B cell (primary cell): ENCODE results near the gene FCF1. TPM values are rescaled to one million over a fixed set of nuclear protein-coding genes. Genes with fewer than 3 reads are reported as not detected.

ENCODE experiments used
- ATAC-seq: fragments of 200-7000 bp; cut with Tn5 transposase; one replicate; pipeline ENCODE4 v1.10.0; 2021; ENCODE audit warnings: low read depth, mild to moderate bottlenecking, moderate number of reproducible peaks, moderate library complexity
- CTCF ChIA-PET: fragments of 350-600 bp; sonication (Branson Sonifier 250); formaldehyde crosslinking; loops from one replicate; lab custom pipeline; 2021; ENCODE audit warnings: antibody characterized with exemption, inconsistent platforms; lab: Charles Lee
- POLR2A ChIA-PET: fragments of 350-600 bp; sonication (Branson Sonifier 250); formaldehyde crosslinking; loops from one replicate; lab custom pipeline; 2021; ENCODE audit warnings: antibody characterized with exemption; lab: Charles Lee
- DNase-seq: peaks from one replicate; pipeline ENCODE4 v3.0.0; 2013
- H2AFZ ChIP-seq: 2 replicates; pipeline ENCODE4 v1.6.1; 2012; ENCODE audit warnings: mild to moderate bottlenecking, low read depth, low read length; ENCODE audit not compliant: insufficient read depth, poor library complexity, severe bottlenecking
- H3K27ac ChIP-seq, 2 donors: 1 replicate in 1 of 2; 2 replicates in 1 of 2; pipeline ENCODE4 v1.5.1; 2012 to 2013; ENCODE audit warnings: low read length in 2 of 2, mild to moderate bottlenecking in 2 of 2, moderate library complexity in 1 of 2
- H3K27me3 ChIP-seq, 4 experiments: fragments of 200-600 bp in 1 of 4; sonication (generic) in 1 of 4; replicated peaks in 1 of 4; 1 replicate in 2 of 4; 2 replicates in 2 of 4; pipeline versions ENCODE4 v1.6.1 to v1.7.0; 2013 to 2016; ENCODE audit warnings: low read length in 3 of 4, mild to moderate bottlenecking in 2 of 4, mixed read lengths in 1 of 4, moderate library complexity in 1 of 4; ENCODE audit not compliant: insufficient read depth in 4 of 4, control insufficient read depth in 3 of 4; ENCODE audit errors: control extremely low read depth in 1 of 4
- H3K36me3 ChIP-seq, 2 experiments: replicated peaks in 1 of 2; 1 replicate in 1 of 2; 2 replicates in 1 of 2; pipeline versions ENCODE4 v1.6.1 to v1.7.1; 2013; ENCODE audit warnings: low read length in 1 of 2; ENCODE audit not compliant: insufficient read depth in 2 of 2, control insufficient read depth in 1 of 2; ENCODE audit errors: control extremely low read depth in 1 of 2, extremely low read depth in 1 of 2
- H3K4me1 ChIP-seq, 2 donors: fragments of 200-600 bp in 1 of 2; sonication (generic) in 1 of 2; 1 replicate in 1 of 2; 2 replicates in 1 of 2; pipeline versions ENCODE4 v1.5.1 to v1.6.1; 2013 to 2017; ENCODE audit warnings: low read length in 2 of 2; ENCODE audit not compliant: control insufficient read depth in 2 of 2, insufficient read depth in 2 of 2
- H3K4me2 ChIP-seq: replicated peaks from 2 replicates; pipeline ENCODE3; 2012; ENCODE audit warnings: mild to moderate bottlenecking, low read depth, low read length; ENCODE audit not compliant: poor library complexity, severe bottlenecking
- H3K4me3 ChIP-seq, 5 experiments: fragments of 200-600 bp in 1 of 5; sonication (generic) in 1 of 5; 1 replicate in 3 of 5; 2 replicates in 2 of 5; pipeline versions ENCODE4 v1.5.1 to v1.7.0; 2011 to 2016; ENCODE audit warnings: low read length in 4 of 5, mild to moderate bottlenecking in 4 of 5, low read depth in 2 of 5, control low read depth in 1 of 5, moderate library complexity in 1 of 5; ENCODE audit not compliant: insufficient read depth in 1 of 5; ENCODE audit errors: control extremely low read depth in 1 of 5, extremely low read depth in 1 of 5
- H3K79me2 ChIP-seq: fragments of 200-600 bp; sonication (generic); one replicate; pipeline ENCODE4 v1.6.0; 2016; ENCODE audit warnings: low read length; ENCODE audit not compliant: control insufficient read depth, insufficient read depth
- H3K9ac ChIP-seq: fragments of 200-600 bp; sonication (generic); 2 replicates; pipeline ENCODE4 v1.6.1; 2017; ENCODE audit warnings: mild to moderate bottlenecking, low read length, moderate library complexity
- H3K9me3 ChIP-seq, 3 donors: one replicate each; pipeline versions ENCODE4 v1.6.1 to v1.7.1; 2013; ENCODE audit warnings: low read length in 2 of 3; ENCODE audit not compliant: control insufficient read depth in 2 of 3, insufficient read depth in 1 of 3; ENCODE audit errors: control extremely low read depth in 1 of 3
- H4K20me1 ChIP-seq: 2 replicates; pipeline ENCODE4 v1.6.0; 2012; ENCODE audit warnings: mild to moderate bottlenecking, low read length; ENCODE audit not compliant: insufficient read depth, control insufficient read depth, poor library complexity, severe bottlenecking
- H3K27ac Mint-ChIP-seq: one replicate; pipeline ENCODE4 v1.8.0; 2021; ENCODE audit warnings: mixed read lengths
- H3K27me3 Mint-ChIP-seq: one replicate; pipeline ENCODE4 v1.8.0; 2021; ENCODE audit warnings: mixed read lengths
- H3K4me1 Mint-ChIP-seq: one replicate; pipeline ENCODE4 v1.8.0; 2021; ENCODE audit warnings: mixed read lengths
- H3K4me3 Mint-ChIP-seq: one replicate; pipeline ENCODE4 v1.8.0; 2021; ENCODE audit warnings: mixed read lengths
- H3K9me3 Mint-ChIP-seq: one replicate; pipeline ENCODE4 v1.8.0; 2022; ENCODE audit warnings: mixed read lengths; ENCODE audit not compliant: insufficient read depth
- EZH2 ChIP-seq: IDR thresholded peaks from 2 replicates; pipeline ENCODE4 v1.6.1; 2012; ENCODE audit warnings: borderline replicate concordance, low read depth, mild to moderate bottlenecking, moderate library complexity, low read length; ENCODE audit not compliant: insufficient read depth, poor library complexity, severe bottlenecking
- WGBS: methylation state at CpG from one replicate; pipeline ENCODE4 v1.1.5; 2013; ENCODE audit warnings: missing lambda C conversion rate; ENCODE audit not compliant: insufficient coverage; 5-methylcytosine and 5-hydroxymethylcytosine counted together
- intact Hi-C: fragments of 100-400 bp; cut with micrococcal nuclease; formaldehyde crosslinking; loops from one replicate; pipeline ENCODE4 v1.10.0; 2022
- polyA plus RNA-seq: library from polyadenylated mRNA; depleted of rRNA; stranded (reverse); fragments of >200 nt; gene quantifications from 2 replicates; pipeline ENCODE4 v1.2.3, GENCODE V29; 2012
- total RNA-seq, 2 donors: library from RNA; stranded (reverse); fragments of 120-200 nt in 1 of 2; gene quantifications; 1 replicate in 1 of 2; 2 replicates in 1 of 2; pipeline versions ENCODE4 v1.2.3 to v1.2.4, GENCODE V29; 2013 to 2022
- TF ChIP-seq, protein P1 (sequence below): fragments of 200-600 bp; IDR thresholded peaks from one replicate; pipeline ENCODE4 v1.8.0; 2022; ENCODE audit warnings: antibody characterized with exemption, mild to moderate bottlenecking

The FCF1 gene
- total and polyA plus RNA-seq, 2 donors (not counting 1 experiment from before 2014, with no cell fraction given) = 21.1 to 41.6 TPM

DNA sequence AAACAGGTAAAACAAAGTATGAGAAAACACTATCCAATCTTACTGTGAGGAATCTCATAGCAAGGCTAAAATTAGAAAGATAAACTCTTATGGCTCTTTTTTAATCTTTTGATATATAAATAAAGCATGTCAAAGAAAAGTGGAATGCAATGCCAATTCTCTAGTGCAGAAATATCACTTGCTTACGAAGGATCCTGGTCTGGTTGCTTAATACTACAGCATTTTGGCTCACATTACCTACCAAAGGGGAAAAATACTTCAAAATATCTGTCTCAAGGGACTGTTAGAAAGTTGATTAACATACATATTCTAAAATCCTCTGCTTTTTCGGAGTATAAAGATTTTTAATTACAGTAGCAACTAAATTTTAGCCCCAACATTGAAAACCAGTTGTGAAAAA is 21.5 kb upstream of the FCF1 start:
- intact Hi-C loops = no loop called here
- TF ChIP-seq EZH2 = no peak
- TF ChIP-seq, protein P1, sequence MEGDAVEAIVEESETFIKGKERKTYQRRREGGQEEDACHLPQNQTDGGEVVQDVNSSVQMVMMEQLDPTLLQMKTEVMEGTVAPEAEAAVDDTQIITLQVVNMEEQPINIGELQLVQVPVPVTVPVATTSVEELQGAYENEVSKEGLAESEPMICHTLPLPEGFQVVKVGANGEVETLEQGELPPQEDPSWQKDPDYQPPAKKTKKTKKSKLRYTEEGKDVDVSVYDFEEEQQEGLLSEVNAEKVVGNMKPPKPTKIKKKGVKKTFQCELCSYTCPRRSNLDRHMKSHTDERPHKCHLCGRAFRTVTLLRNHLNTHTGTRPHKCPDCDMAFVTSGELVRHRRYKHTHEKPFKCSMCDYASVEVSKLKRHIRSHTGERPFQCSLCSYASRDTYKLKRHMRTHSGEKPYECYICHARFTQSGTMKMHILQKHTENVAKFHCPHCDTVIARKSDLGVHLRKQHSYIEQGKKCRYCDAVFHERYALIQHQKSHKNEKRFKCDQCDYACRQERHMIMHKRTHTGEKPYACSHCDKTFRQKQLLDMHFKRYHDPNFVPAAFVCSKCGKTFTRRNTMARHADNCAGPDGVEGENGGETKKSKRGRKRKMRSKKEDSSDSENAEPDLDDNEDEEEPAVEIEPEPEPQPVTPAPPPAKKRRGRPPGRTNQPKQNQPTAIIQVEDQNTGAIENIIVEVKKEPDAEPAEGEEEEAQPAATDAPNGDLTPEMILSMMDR = no peak
- CTCF ChIA-PET = no interaction called here
- H3K4me3 Mint-ChIP-seq = no peak overlapping the region
- Histone ChIP-seq H3K9ac (no peak overlapping the region), H3K4me3 (no peak overlapping the region), H3K9me3 (no peaks in the 10 kb centered on the region), H2AFZ (no peak overlapping the region), H3K36me3 (peaks cover 3 to 35% of the 10 kb centered on the region in 2 experiments), H3K4me1 (no peaks in the 10 kb centered on the region), H4K20me1 (peaks cover 34% of the 10 kb centered on the region), H3K4me2 (no peak overlapping the region), H3K27ac (no peak overlapping the region), H3K27me3 (no peaks in the 10 kb centered on the region), H3K79me2 (peaks cover 34% of the 10 kb centered on the region)
- H3K9me3 Mint-ChIP-seq = no peaks in the 10 kb centered on the region
- no CpG with 5 or more reads among the region's 2 CpGs for WGBS
- no peaks in the 10 kb centered on the region for H3K27me3 Mint-ChIP-seq
- H3K27ac Mint-ChIP-seq = no peak overlapping the region
- ATAC-seq (no peak), DNase-seq (no peak)
- POLR2A ChIA-PET = no interaction called here
- no peaks in the 10 kb centered on the region for H3K4me1 Mint-ChIP-seq

DNA sequence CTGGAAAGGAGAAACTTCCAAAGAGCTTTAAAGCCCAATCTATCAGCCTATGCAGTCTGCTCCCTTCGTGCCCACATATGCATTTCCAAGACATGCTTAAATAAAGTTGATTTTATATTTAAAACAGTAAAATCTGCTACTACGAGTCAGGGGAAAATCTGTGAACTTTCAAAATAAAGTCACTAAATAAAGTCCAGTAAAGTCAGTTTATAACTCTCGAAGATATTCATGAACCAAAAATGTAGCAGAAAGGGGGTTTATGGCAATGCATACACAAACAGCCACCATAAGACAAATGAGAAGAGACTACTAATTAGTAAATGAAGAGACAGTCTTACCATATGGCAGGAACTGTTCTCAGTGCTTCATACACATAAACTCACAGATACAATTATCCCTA is 19.8 kb upstream of the FCF1 start:
- no peaks in the 10 kb centered on the region for H3K4me1 Mint-ChIP-seq
- Histone ChIP-seq H4K20me1 (peaks cover 37% of the 10 kb centered on the region), H2AFZ (no peak overlapping the region), H3K27me3 (no peaks in the 10 kb centered on the region), H3K27ac (no peak overlapping the region), H3K79me2 (peaks cover 49% of the 10 kb centered on the region), H3K36me3 (peaks cover 5 to 33% of the 10 kb centered on the region in 2 experiments), H3K9me3 (no peaks in the 10 kb centered on the region), H3K9ac (no peak overlapping the region), H3K4me1 (no peaks in the 10 kb centered on the region), H3K4me2 (no peak overlapping the region), H3K4me3 (no peak overlapping the region)
- H3K9me3 Mint-ChIP-seq = no peaks in the 10 kb centered on the region
- ChIA-PET POLR2A (no interaction called here), CTCF (no interaction called here)
- H3K27ac Mint-ChIP-seq = no peak overlapping the region
- intact Hi-C loops = no loop called here
- H3K27me3 Mint-ChIP-seq = no peaks in the 10 kb centered on the region
- TF ChIP-seq, protein P1 = no peak
- no peak for TF ChIP-seq EZH2
- no peak for ATAC-seq
- H3K4me3 Mint-ChIP-seq = no peak overlapping the region
- no peak for DNase-seq
- WGBS = no CpG with 5 or more reads among the region's 3 CpGs
